IMR-90 (cell line): ENCODE measurements around the gene TTLL11.
A peak's percentile ranks its signal among the peaks of the same experiment; 100 is the strongest.

Experiments
- BHLHE40 ChIP-seq: fragments of 150-350 bp; IDR thresholded peaks from 2 replicates; pipeline ENCODE4 v1.6.1; 2016; ENCODE audit warnings: mild to moderate bottlenecking, low read depth, low read length
- CEBPB ChIP-seq: IDR thresholded peaks from 2 replicates; pipeline ENCODE4 v1.6.1; 2012; ENCODE audit warnings: low read depth, low read length, improper control_type of control experiment
- FOS ChIP-seq: fragments of 150-350 bp; IDR thresholded peaks from 2 replicates; pipeline ENCODE4 v1.6.1; 2016; ENCODE audit warnings: low read depth, low read length
- MAFK ChIP-seq: IDR thresholded peaks from 2 replicates; pipeline ENCODE4 v1.6.1; 2012; ENCODE audit warnings: low read depth, low read length, improper control_type of control experiment
- MAZ ChIP-seq: IDR thresholded peaks from 2 replicates; pipeline ENCODE4 v1.6.1; 2012; ENCODE audit warnings: low read depth, mild to moderate bottlenecking, low read length, improper control_type of control experiment, moderate library complexity, borderline replicate concordance
- MXI1 ChIP-seq: IDR thresholded peaks from 2 replicates; pipeline ENCODE4 v1.6.1; 2012; ENCODE audit warnings: low read depth, mild to moderate bottlenecking, low read length, moderate library complexity, borderline replicate concordance
- POLR2A ChIP-seq: IDR thresholded peaks from 2 replicates; pipeline ENCODE4 v1.6.1; 2012; ENCODE audit warnings: mild to moderate bottlenecking, low read depth, low read length
- RAD21 ChIP-seq: IDR thresholded peaks from 2 replicates; pipeline ENCODE4 v1.6.1; 2012; ENCODE audit warnings: low read length, improper control_type of control experiment
- RCOR1 ChIP-seq: IDR thresholded peaks from 2 replicates; pipeline ENCODE4 v1.6.1; 2012; ENCODE audit warnings: mild to moderate bottlenecking, low read length, improper control_type of control experiment; ENCODE audit not compliant: insufficient replicate concordance
- RFX5 ChIP-seq: IDR thresholded peaks from 2 replicates; pipeline ENCODE4 v1.8.0; 2012; ENCODE audit warnings: low read depth, mild to moderate bottlenecking, low read length, moderate library complexity
- SMC3 ChIP-seq: fragments of 150-350 bp; IDR thresholded peaks from 2 replicates; pipeline ENCODE4 v1.6.1; 2016; ENCODE audit warnings: low read depth, mild to moderate bottlenecking, antibody characterized with exemption, low read length, moderate library complexity
- TF ChIP-seq, protein P1 (sequence below): conservative IDR thresholded peaks from 2 replicates; pipeline ENCODE4 v1.5.1; 2012; ENCODE audit warnings: mild to moderate bottlenecking, low read depth, low read length, improper control_type of control experiment
- TF ChIP-seq, protein P2 (sequence below): fragments of 150-350 bp; IDR thresholded peaks from 2 replicates; pipeline ENCODE4 v1.6.1; 2017; ENCODE audit warnings: mild to moderate bottlenecking, antibody characterized with exemption, low read length, low read depth
- TF ChIP-seq, protein P3 (sequence below): fragments of 150-350 bp; IDR thresholded peaks from 2 replicates; pipeline ENCODE4 v1.6.1; 2016; ENCODE audit warnings: low read depth, mild to moderate bottlenecking, low read length, moderate library complexity, borderline replicate concordance

DNA sequence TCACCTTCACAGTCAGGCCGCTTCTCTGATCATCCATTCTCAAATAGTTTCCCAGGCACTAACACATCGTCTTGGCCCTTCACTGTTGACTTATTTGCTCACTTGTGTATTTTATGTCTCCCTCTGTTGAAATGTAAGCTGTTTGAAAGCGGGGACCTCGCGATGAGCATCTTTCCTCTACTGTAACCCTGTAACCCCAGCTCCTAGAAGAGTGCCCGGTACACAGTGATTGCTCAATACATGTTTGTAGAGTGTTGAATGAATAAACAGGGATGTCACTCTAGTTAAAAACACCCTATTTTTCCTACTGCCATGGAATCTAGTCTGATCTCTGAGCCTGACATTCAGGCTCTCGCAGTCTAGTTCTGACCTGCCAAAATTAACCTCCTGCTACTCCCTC, 150.8 kb downstream of the TTLL11 start:
- TF ChIP-seq RAD21 = no peak
- TF ChIP-seq, protein P1, sequence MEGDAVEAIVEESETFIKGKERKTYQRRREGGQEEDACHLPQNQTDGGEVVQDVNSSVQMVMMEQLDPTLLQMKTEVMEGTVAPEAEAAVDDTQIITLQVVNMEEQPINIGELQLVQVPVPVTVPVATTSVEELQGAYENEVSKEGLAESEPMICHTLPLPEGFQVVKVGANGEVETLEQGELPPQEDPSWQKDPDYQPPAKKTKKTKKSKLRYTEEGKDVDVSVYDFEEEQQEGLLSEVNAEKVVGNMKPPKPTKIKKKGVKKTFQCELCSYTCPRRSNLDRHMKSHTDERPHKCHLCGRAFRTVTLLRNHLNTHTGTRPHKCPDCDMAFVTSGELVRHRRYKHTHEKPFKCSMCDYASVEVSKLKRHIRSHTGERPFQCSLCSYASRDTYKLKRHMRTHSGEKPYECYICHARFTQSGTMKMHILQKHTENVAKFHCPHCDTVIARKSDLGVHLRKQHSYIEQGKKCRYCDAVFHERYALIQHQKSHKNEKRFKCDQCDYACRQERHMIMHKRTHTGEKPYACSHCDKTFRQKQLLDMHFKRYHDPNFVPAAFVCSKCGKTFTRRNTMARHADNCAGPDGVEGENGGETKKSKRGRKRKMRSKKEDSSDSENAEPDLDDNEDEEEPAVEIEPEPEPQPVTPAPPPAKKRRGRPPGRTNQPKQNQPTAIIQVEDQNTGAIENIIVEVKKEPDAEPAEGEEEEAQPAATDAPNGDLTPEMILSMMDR = no peak
- no peak for TF ChIP-seq FOS
- no peak for TF ChIP-seq BHLHE40
- TF ChIP-seq POLR2A = no peak
- no peak for TF ChIP-seq MXI1
- no peak for TF ChIP-seq SMC3
- peak; percentile 67 for TF ChIP-seq CEBPB
- TF ChIP-seq, protein P2, sequence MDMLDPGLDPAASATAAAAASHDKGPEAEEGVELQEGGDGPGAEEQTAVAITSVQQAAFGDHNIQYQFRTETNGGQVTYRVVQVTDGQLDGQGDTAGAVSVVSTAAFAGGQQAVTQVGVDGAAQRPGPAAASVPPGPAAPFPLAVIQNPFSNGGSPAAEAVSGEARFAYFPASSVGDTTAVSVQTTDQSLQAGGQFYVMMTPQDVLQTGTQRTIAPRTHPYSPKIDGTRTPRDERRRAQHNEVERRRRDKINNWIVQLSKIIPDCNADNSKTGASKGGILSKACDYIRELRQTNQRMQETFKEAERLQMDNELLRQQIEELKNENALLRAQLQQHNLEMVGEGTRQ = no peak
- TF ChIP-seq MAFK = no peak
- no peak for TF ChIP-seq RFX5
- no peak for TF ChIP-seq MAZ
- TF ChIP-seq, protein P3, sequence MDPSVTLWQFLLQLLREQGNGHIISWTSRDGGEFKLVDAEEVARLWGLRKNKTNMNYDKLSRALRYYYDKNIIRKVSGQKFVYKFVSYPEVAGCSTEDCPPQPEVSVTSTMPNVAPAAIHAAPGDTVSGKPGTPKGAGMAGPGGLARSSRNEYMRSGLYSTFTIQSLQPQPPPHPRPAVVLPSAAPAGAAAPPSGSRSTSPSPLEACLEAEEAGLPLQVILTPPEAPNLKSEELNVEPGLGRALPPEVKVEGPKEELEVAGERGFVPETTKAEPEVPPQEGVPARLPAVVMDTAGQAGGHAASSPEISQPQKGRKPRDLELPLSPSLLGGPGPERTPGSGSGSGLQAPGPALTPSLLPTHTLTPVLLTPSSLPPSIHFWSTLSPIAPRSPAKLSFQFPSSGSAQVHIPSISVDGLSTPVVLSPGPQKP = no peak
- no peak for TF ChIP-seq RCOR1
